T-helper 22 cell (primary cell): ENCODE results near the gene AGMAT.

Experiments
- DNase-seq: peaks from one replicate; pipeline ENCODE4 v3.0.0-alpha.2; 2020; ENCODE audit warnings: low read depth

The AGMAT gene

DNA sequence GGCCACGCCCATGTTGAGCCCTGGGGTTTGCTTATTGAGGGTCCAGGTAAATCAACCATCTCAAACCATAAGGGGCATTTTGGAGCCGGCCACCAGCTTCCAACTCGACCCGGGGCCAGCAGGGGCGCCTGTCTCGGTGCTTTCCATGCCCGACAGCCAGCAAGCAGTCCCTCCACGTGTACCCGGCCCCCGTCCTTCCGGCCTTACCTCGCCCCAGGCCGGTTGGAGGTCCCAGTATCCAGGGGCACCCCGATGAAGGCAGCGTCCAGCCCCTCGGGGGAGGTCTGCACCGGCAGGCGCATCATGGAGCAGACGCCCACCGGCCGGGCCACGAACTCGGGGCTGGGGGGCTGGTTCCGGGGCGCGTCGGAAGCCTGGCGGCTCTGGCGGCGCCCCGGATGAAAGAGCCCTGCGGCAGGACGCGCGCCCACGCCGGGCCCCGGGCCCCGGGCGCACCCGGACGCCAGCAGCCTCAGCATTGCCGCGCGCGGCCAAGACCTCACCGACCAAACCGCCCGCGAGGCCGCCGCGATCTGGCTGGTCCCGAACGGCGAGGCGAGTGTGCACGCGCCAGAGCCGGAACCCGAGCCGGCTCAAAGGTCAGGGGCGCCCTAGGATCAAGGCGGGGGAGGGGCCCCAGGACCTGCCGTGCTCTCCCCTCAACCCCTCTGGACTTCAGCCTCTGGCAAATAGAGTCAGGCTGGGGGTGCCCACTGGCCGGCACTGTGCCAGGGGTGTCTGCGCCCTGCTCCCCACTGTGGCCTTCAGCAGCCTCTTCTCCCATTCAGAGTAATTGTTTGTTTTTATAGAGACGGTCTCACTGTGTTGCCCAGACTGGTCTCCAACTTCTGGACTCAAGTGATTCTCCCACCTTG, at the start of gene AGMAT:
AGMAT (minus strand) TSS at position 563 of the 875 bp plus-strand sequence; CDS start at position 479, 84 bp downstream.
- DNase-seq = no peak

- DNase-seq = no peak
Measured at GRCh38 chr1:15633756-15634420, 49.0 kb upstream of the AGMAT start.

DNA sequence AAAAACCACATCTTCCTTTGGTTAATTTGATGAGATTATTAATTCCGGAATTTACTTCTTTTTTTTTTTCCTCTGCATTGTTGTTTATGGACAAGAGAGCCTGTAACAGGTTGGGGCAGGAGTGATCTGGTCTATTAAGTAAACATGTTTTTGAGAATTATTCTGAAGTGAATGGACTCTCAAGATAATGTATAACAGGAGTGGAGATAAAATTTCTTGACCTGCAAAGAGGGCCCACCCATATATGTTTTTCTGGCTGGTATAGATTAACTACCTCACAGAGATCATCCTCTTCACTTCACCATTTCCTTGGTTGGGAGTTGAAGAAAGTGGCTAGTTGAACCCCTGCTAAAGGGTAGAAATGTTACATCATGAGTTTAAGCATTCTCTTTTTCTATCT, 43.2 kb upstream of the AGMAT start:
- DNase-seq = no peak

- no peak for DNase-seq
Measured at GRCh38 chr1:15627343-15627988, 42.6 kb upstream of the AGMAT start.

- DNase-seq = no peak
Measured at GRCh38 chr1:15626269-15626950, 41.6 kb upstream of the AGMAT start.

GRCh38 chr1:15625056-15625917, 40.4 kb upstream of the AGMAT start:
- no peak for DNase-seq

- DNase-seq = no peak
Measured at GRCh38 chr1:15624133-15624714, 39.4 kb upstream of the AGMAT start.

GRCh38 chr1:15623435-15623834, 38.6 kb upstream of the AGMAT start:
- no peak for DNase-seq

GRCh38 chr1:15622712-15623373, 38.0 kb upstream of the AGMAT start:
- DNase-seq = no peak

DNA sequence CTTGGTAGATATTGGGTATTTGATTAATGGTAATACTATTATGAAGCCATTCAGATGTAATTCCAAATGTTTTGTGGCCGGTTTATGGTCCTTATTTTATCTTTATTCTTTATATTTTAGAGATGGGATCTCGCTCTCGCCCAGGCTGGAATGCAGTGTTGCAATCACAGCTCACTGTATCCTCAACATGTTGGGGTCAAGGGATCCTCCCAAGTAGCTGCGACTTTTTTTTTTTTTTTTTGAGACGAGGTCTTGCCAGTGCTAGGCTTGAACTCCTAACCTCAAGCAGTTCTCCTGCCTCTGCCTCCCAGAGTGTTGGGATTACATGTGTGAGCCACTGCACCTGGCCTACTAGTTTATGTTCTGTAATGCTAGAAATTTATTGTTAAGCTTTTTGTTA, 37.1 kb upstream of the AGMAT start:
- no peak for DNase-seq

- no peak for DNase-seq
Measured at GRCh38 chr1:15620902-15621682, 36.2 kb upstream of the AGMAT start.

- no peak for DNase-seq
Measured at GRCh38 chr1:15620155-15620545, 35.3 kb upstream of the AGMAT start.

DNA sequence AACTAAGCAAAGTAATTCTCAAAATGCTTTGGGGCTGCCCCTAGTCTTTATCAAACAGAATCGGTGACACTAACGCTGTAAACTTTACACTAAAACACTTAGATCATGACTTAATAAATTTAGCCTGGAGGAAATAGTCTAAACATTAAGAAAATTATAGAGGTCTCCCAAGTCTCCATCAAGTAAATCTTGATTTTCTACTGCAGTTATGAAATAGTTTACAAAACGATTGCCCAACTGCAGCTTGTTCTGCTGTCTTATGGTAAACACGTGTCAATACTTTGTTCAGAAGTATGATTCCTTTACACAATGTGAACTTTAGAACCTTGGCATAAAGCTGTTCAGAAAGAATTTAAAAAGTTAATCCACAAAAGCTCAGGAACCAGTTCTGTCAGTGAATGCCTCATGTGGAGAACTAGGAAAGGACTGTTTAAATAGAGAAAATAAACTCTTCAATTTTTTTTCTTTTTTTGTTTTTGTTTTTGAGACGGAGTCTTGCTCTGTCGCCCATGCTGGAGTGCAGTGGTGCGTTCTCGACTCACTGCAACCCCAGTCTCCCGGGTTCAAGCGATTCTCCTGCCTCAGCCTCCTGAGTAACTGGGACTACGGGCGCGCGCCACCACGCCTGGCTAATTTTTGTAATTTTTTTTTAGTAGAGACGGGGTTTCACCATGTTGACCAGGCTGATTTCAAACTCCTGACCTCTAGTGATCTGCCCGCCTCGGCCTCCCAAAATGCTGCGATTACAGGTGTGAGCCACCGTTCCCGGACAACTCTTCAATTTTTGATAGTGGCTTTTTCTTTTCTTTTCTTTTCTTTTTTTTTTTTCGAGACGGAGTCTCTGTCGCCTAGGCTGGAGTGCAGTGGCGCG, 34.0 kb upstream of the AGMAT start:
- no peak for DNase-seq

DNA sequence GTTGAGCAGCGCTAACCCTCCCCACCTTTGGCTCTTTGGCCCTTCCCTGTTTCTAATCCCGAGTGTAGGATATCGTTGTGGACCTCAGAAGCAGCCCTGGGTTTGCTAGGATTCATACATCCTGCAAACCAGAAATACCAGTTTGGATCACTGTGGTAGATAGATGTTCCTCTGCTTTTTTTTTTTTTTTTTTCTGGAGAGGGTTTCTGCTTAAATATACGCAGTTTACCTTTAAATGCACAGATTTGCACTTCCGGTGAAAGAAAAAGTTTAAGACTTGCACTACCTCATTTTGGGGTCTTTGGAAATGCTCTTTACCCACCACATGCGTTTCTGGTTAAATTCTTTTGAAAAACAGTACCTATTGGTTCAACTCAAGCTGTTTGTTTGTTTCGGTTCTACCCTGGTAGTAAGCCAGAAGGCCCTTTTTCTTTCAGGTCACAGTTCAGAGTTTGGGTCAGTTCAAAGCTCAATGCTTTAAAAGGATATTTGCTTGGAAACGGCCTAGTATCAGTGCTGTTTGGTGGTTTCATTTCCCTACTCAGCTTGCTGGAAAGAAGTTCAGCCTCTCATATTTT, 33.3 kb upstream of the AGMAT start:
- no peak for DNase-seq

GRCh38 chr1:15617173-15618076, 32.6 kb upstream of the AGMAT start, which contains the start of gene DDI2:
DDI2 (plus strand) TSS chr1:15617458; CDS start chr1:15617671, 213 bp downstream.
- peak; percentile 94 for DNase-seq

- no peak for DNase-seq
Measured at GRCh38 chr1:15616373-15617172, 31.7 kb upstream of the AGMAT start.
